HCT116 (cell line): ENCODE measurements around the gene MTMR12. TPM values are rescaled to one million over a fixed set of nuclear protein-coding genes. Genes with fewer than 3 reads are reported as not detected.
A peak's percentile ranks its signal among the peaks of the same experiment; 100 is the strongest.

Experiments used
- ATAC-seq: fragments of 200-7000 bp; cut with Tn5 transposase; 2 replicates; pipeline ENCODE4 v1.9.1; 2020; ENCODE audit warnings: mild to moderate bottlenecking, moderate library complexity
- BruUV-seq: library from RNA; stranded (reverse); fragments of 400-500 nt; replicated peaks from 2 replicates; lab custom pipeline; 2021; lab: Mats Ljungman, UMichigan
- CTCF ChIA-PET: fragments of 300-600 bp; sonication (Branson Sonifier 250); formaldehyde crosslinking; loops from one replicate; lab custom pipeline; 2021; ENCODE audit warnings: antibody characterized with exemption; lab: Charles Lee
- POLR2A ChIA-PET: fragments of 300-600, 350-600 bp; sonication (Branson Sonifier 250); formaldehyde crosslinking; loops from one replicate; lab custom pipeline; 2021; ENCODE audit warnings: antibody characterized with exemption; lab: Charles Lee
- RAD21 ChIA-PET, 2 experiments: fragments of 300-600 bp; sonication (Branson Sonifier 250); formaldehyde crosslinking; loops; one replicate each; lab custom pipeline; 2023; ENCODE audit warnings: low total read pairs in 2 of 2; ENCODE audit not compliant: uncharacterized antibody in 2 of 2, unreplicated experiment in 2 of 2, low non-redundant PET in 1 of 2; lab: Charles Lee
- DNase-seq: peaks from one replicate; pipeline ENCODE4 v3.0.0-alpha.2; 2010; ENCODE audit warnings: low read depth, low spot score
- H2AFZ ChIP-seq: fragments of 200-600 bp; shearing (Covaris generic), sonication (generic); 2 replicates; pipeline ENCODE4 v1.6.1; 2017; ENCODE audit warnings: low read depth, mixed run types, mixed read lengths, antibody characterized with exemption, low read length; ENCODE audit not compliant: poor library complexity, severe bottlenecking
- H3K27ac ChIP-seq: 2 replicates; pipeline ENCODE4 v1.5.1; 2012; ENCODE audit warnings: low read depth, low read length
- H3K27me3 ChIP-seq: fragments of 200-600 bp; sonication (generic); 2 replicates; pipeline ENCODE4 v1.6.1; 2016; ENCODE audit warnings: mixed run types, low read length, mixed read lengths; ENCODE audit not compliant: insufficient read depth
- H3K36me3 ChIP-seq, 2 experiments: fragments of 200-500 bp in 1 of 2; fragments of 200-600 bp in 1 of 2; sonication (Bioruptor generic) in 1 of 2; sonication (generic) in 1 of 2; 2 replicates each; pipeline versions ENCODE4 v1.5.1 to v1.6.1; 2014 to 2016; ENCODE audit warnings: low read length in 2 of 2, inconsistent platforms in 1 of 2, mixed read lengths in 1 of 2, mixed run types in 1 of 2; ENCODE audit not compliant: insufficient read depth in 2 of 2, control insufficient read depth in 1 of 2
- H3K4me1 ChIP-seq, 2 experiments: fragments of 200-600 bp in 1 of 2; sonication (generic) in 1 of 2; 2 replicates each; pipeline versions ENCODE4 v1.5.1 to v1.6.1; 2012 to 2017; ENCODE audit warnings: low read length in 2 of 2, inconsistent platforms in 1 of 2, mild to moderate bottlenecking in 1 of 2, mixed read lengths in 1 of 2, mixed run types in 1 of 2, moderate library complexity in 1 of 2; ENCODE audit not compliant: insufficient read depth in 2 of 2, control insufficient read depth in 1 of 2
- H3K4me2 ChIP-seq: fragments of 200-600 bp; sonication (generic); 2 replicates; pipeline ENCODE4 v1.6.1; 2017; ENCODE audit warnings: mixed run types, low read length, mixed read lengths
- H3K4me3 ChIP-seq, 2 experiments: fragments of 200-600 bp in 1 of 2; sonication (generic) in 1 of 2; replicated peaks in 1 of 2; 2 replicates each; pipeline ENCODE4 v1.5.1; 2011 to 2016; ENCODE audit warnings: low read length in 2 of 2, control low read depth in 1 of 2, low read depth in 1 of 2, mild to moderate bottlenecking in 1 of 2, mixed read lengths in 1 of 2, mixed run types in 1 of 2
- H3K79me2 ChIP-seq: fragments of 200-600 bp; sonication (generic); 2 replicates; pipeline ENCODE4 v1.6.1; 2017; ENCODE audit warnings: mild to moderate bottlenecking, mixed run types, low read length, moderate library complexity, mixed read lengths; ENCODE audit not compliant: insufficient read depth
- H3K9ac ChIP-seq: fragments of 200-600 bp; sonication (generic); 2 replicates; pipeline ENCODE4 v1.6.1; 2016; ENCODE audit warnings: low read length, mixed read lengths
- H3K9me2 ChIP-seq: fragments of 200-600 bp; sonication (generic), shearing (Covaris generic); 2 replicates; pipeline ENCODE4 v1.6.1; 2017; ENCODE audit warnings: mixed run types, mild to moderate bottlenecking, moderate library complexity; ENCODE audit not compliant: insufficient read depth
- H3K9me3 ChIP-seq, 2 experiments: fragments of 200-500 bp in 1 of 2; fragments of 200-600 bp in 1 of 2; sonication (Bioruptor generic) in 1 of 2; sonication (generic) in 1 of 2; 2 replicates each; pipeline ENCODE4 v1.6.1; 2014 to 2017; ENCODE audit warnings: low read length in 2 of 2, mixed read lengths in 2 of 2, inconsistent platforms in 1 of 2, low read depth in 1 of 2, mild to moderate bottlenecking in 1 of 2, mixed run types in 1 of 2, moderate library complexity in 1 of 2; ENCODE audit not compliant: control insufficient read depth in 1 of 2, insufficient read depth in 1 of 2
- H4K20me1 ChIP-seq: fragments of 200-600 bp; sonication (generic), shearing (Covaris generic); 2 replicates; pipeline ENCODE4 v1.6.1; 2017; ENCODE audit warnings: mixed run types, mild to moderate bottlenecking, moderate library complexity; ENCODE audit not compliant: insufficient read depth
- CBX3 ChIP-seq: IDR thresholded peaks from 2 replicates; pipeline ENCODE4 v1.6.1; 2012; ENCODE audit warnings: low read depth
- CEBPB ChIP-seq: IDR thresholded peaks from 2 replicates; pipeline ENCODE4 v1.6.1; 2012; ENCODE audit warnings: low read depth
- CTCF ChIP-seq, 3 experiments: fragments of 200-600 bp in 1 of 3; sonication (generic) in 1 of 3; IDR thresholded peaks in 2 of 3; conservative IDR thresholded peaks in 1 of 3; 2 replicates each; pipeline ENCODE4 v1.5.1; 2012 to 2017; ENCODE audit warnings: low read depth in 2 of 3, low read length in 2 of 3, antibody characterized with exemption in 1 of 3, borderline replicate concordance in 1 of 3, control low read depth in 1 of 3, mild to moderate bottlenecking in 1 of 3, mixed read lengths in 1 of 3, mixed run types in 1 of 3, moderate library complexity in 1 of 3; ENCODE audit not compliant: insufficient read depth in 1 of 3
- EZH2phosphoT487 ChIP-seq: fragments of 200-600 bp; IDR thresholded peaks from 2 replicates; pipeline ENCODE4 v1.6.1; 2018; ENCODE audit warnings: antibody characterized with exemption, borderline replicate concordance
- FOSL1 ChIP-seq: IDR thresholded peaks from 2 replicates; pipeline ENCODE4 v1.6.1; 2012; ENCODE audit warnings: low read depth
- MAX ChIP-seq: IDR thresholded peaks from 2 replicates; pipeline ENCODE4 v1.6.1; 2012
- SIN3A ChIP-seq: IDR thresholded peaks from 2 replicates; pipeline ENCODE4 v1.6.1; 2012; ENCODE audit warnings: low read depth
- SP1 ChIP-seq: IDR thresholded peaks from 2 replicates; pipeline ENCODE4 v1.6.1; 2012; ENCODE audit warnings: low read depth
- SRF ChIP-seq: IDR thresholded peaks from 2 replicates; pipeline ENCODE4 v1.6.1; 2012; ENCODE audit warnings: low read depth
- intact Hi-C: fragments of 100-400 bp; cut with micrococcal nuclease; formaldehyde crosslinking; loops from 2 replicates; pipeline ENCODE4 v1.10.0; 2022
- total RNA-seq: library from RNA; stranded (reverse); gene quantifications from one replicate; pipeline ENCODE4 v1.2.1, GENCODE V29; 2021; ENCODE audit not compliant: unreplicated experiment

Gene MTMR12
- total RNA-seq, 1 experiment from 2014 or later: 27.3 TPM

GRCh38 chr5:32190095-32190494, 122.6 kb downstream of the MTMR12 start (continued):
- TF ChIP-seq MAX (no peak), SIN3A (no peak), SP1 (no peak), FOSL1 (no peak), SRF (no peak), CTCF (IDR thresholded peaks at IDR 0.05 in 2 of 3, conservative IDR thresholded peaks at IDR 0.05 in 1 of 3; ENCODE audit: borderline replicate concordance in 1 of 3, insufficient read depth in 1 of 3, low read depth in 2 of 3, low read length in 2 of 3) (no peak)

GRCh38 chr5:32187675-32188074, 125.1 kb downstream of the MTMR12 start:
- no peaks in the 10 kb centered on the region for H3K27me3 ChIP-seq
- H3K4me3 ChIP-seq: no peak overlapping the region
- TF ChIP-seq EZH2phosphoT487 (no peak), CBX3 (0 out of 2 replicates have a peak, but pooled peaks have one; percentile 13), CEBPB (no peak)
- H3K9me3 ChIP-seq: no peaks in the 10 kb centered on the region
- CTCF ChIA-PET: no interaction called here
- no peak for DNase-seq
- H2AFZ ChIP-seq: no peak overlapping the region
- no peaks in the 10 kb centered on the region for H3K79me2 ChIP-seq
- ATAC-seq: no peak
- no peak overlapping the region for H3K4me2 ChIP-seq
- no peak overlapping the region for H3K27ac ChIP-seq
- no peaks in the 10 kb centered on the region for H4K20me1 ChIP-seq
- no peaks in the 10 kb centered on the region for H3K4me1 ChIP-seq
- RAD21 ChIA-PET: no interaction called here
- no peaks in the 10 kb centered on the region for H3K9me2 ChIP-seq
- no TSS peak for BruUV-seq
- H3K9ac ChIP-seq: no peak overlapping the region
- POLR2A ChIA-PET: no interaction called here
- intact Hi-C loops: no loop called here
- H3K36me3 ChIP-seq: no peaks in the 10 kb centered on the region
